PC-3 (cell line): ENCODE data around the gene CAMTA1. TPM values are rescaled to one million over a fixed set of nuclear protein-coding genes. Genes with fewer than 3 reads are reported as not detected.
"Not testable (repeated sequence)": the region's sequence is repeated elsewhere in the genome, so short reads cannot be mapped to it uniquely, and the experiment has no call there.

Source experiments
- ATAC-seq: fragments of 200-7000 bp; cut with Tn5 transposase; 2 replicates; pipeline ENCODE4 v1.9.1; 2020; ENCODE audit warnings: mild to moderate bottlenecking, moderate library complexity
- BruUV-seq: library from RNA; stranded (reverse); fragments of 400-500 nt; replicated peaks from 2 replicates; lab custom pipeline; 2021; lab: Mats Ljungman, UMichigan
- CTCF ChIA-PET: fragments of 300-600 bp; sonication (Branson Sonifier 250); formaldehyde crosslinking; loops from one replicate; lab custom pipeline; 2022; ENCODE audit warnings: antibody characterized with exemption; lab: Charles Lee
- POLR2A ChIA-PET: fragments of 300-600 bp; sonication (Branson Sonifier 250); formaldehyde crosslinking; loops from one replicate; lab custom pipeline; 2022; ENCODE audit warnings: antibody characterized with exemption; ENCODE audit not compliant: unreplicated experiment; lab: Charles Lee
- DNase-seq: peaks from one replicate; pipeline ENCODE4 v3.0.0-alpha.2; 2015
- H2AFZ ChIP-seq: fragments of 300-600 bp; sonication (generic); 2 replicates; pipeline ENCODE4 v1.6.0; 2016; ENCODE audit warnings: antibody characterized with exemption, low read length
- H3F3A ChIP-seq: fragments of 300-600 bp; sonication (generic); one replicate; pipeline ENCODE4 v1.6.0; 2017; ENCODE audit warnings: antibody characterized with exemption, low read length, control low read depth, mild to moderate bottlenecking; ENCODE audit not compliant: unreplicated experiment
- H3K27ac ChIP-seq: fragments of 300-600 bp; sonication (generic); 2 replicates; pipeline ENCODE4 v1.5.1; 2016; ENCODE audit warnings: mild to moderate bottlenecking, low read length
- H3K27me3 ChIP-seq: fragments of 300-600 bp; sonication (generic); 2 replicates; pipeline ENCODE4 v1.6.1; 2016; ENCODE audit warnings: low read length, mixed read lengths
- H3K36me3 ChIP-seq: fragments of 300-600 bp; sonication (generic); 2 replicates; pipeline ENCODE4 v1.6.1; 2016; ENCODE audit warnings: low read depth, mixed run types, low read length, mixed read lengths
- H3K4me1 ChIP-seq: fragments of 300-600 bp; sonication (generic); 2 replicates; pipeline ENCODE4 v1.5.1; 2016; ENCODE audit warnings: low read length; ENCODE audit not compliant: insufficient read depth
- H3K4me2 ChIP-seq: fragments of 300-600 bp; sonication (generic); 2 replicates; pipeline ENCODE4 v1.6.0; 2016; ENCODE audit warnings: low read length
- H3K4me3 ChIP-seq: fragments of 300-600 bp; sonication (generic); 2 replicates; pipeline ENCODE4 v1.5.1; 2016; ENCODE audit warnings: mild to moderate bottlenecking, low read length, mixed read lengths
- H3K79me2 ChIP-seq: fragments of 300-600 bp; sonication (generic); 2 replicates; pipeline ENCODE4 v1.6.1; 2017; ENCODE audit warnings: low read length, mixed read lengths
- H3K9ac ChIP-seq: fragments of 300-600 bp; sonication (generic); 2 replicates; pipeline ENCODE4 v1.6.0; 2016; ENCODE audit warnings: mild to moderate bottlenecking, low read length
- H3K9me2 ChIP-seq: fragments of 300-600 bp; sonication (generic); replicated peaks from 2 replicates; pipeline ENCODE4 v1.6.1; 2016; ENCODE audit warnings: mixed run types, low read length, mixed read lengths
- H3K9me3 ChIP-seq: fragments of 300-600 bp; sonication (generic); 2 replicates; pipeline ENCODE4 v1.6.1; 2016; ENCODE audit warnings: low read length, mixed read lengths
- H4K20me1 ChIP-seq: fragments of 300-600 bp; sonication (generic); 2 replicates; pipeline ENCODE4 v1.6.1; 2016; ENCODE audit warnings: low read length, mixed read lengths
- EZH2 ChIP-seq: fragments of 300-600 bp; sonication (generic); IDR thresholded peaks from one replicate; pipeline ENCODE4 v1.6.1; 2017; ENCODE audit warnings: antibody characterized with exemption, mild to moderate bottlenecking, low read length; ENCODE audit not compliant: unreplicated experiment
- EZH2phosphoT487 ChIP-seq: fragments of 300-600 bp; sonication (generic); IDR thresholded peaks from 2 replicates; pipeline ENCODE4 v1.6.1; 2018; ENCODE audit warnings: mild to moderate bottlenecking, antibody characterized with exemption, low read length, borderline replicate concordance
- intact Hi-C: fragments of 100-400 bp; cut with micrococcal nuclease; formaldehyde crosslinking; loops from 2 replicates; pipeline ENCODE4 v1.9.0; 2023
- total RNA-seq: library from RNA; depleted of rRNA; stranded (reverse); fragments of >200 nt; gene quantifications from 2 replicates; pipeline ENCODE4 v1.2.3, GENCODE V29; 2014
- TF ChIP-seq, protein P1 (sequence below): fragments of 300-600 bp; sonication (generic); conservative IDR thresholded peaks from 2 replicates; pipeline ENCODE4 v1.5.1; 2017; ENCODE audit warnings: antibody characterized with exemption, low read depth, mild to moderate bottlenecking, low read length

CAMTA1 gene
- total RNA-seq, 1 experiment from 2014 or later = 40.8 TPM

DNA sequence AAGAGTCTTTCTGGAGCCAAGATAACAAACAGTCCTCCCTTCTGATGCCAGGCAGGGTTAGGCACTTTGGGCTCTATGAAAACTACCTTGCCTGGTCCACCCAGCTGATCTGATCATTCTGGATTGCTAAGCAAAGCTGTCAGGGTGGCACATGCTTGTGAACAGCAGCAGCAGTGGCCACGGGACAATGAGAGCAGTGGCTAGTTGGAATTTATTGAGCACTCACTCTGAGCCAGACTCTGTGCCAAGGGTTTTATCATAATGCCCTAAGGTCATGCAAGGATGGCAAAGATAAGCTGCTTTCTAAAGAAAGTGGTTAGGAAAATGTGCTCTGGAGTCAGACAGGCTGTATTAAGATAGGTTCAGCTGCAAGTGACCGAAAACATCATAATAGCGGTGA lies 595.5 kb downstream of the CAMTA1 start:
- ChIA-PET POLR2A (interaction anchor here (0.7 kb wide), 1 partner anchor 17 kb away, joined by 5 read pairs; no protein-coding TSS in a partner anchor), CTCF (no interaction called here)
- Histone ChIP-seq H4K20me1 (no peaks in the 10 kb centered on the region), H3K9ac (no peak overlapping the region), H3K27ac (no peak overlapping the region), H3K79me2 (no peaks in the 10 kb centered on the region), H2AFZ (no peak overlapping the region), H3K9me3 (no peaks in the 10 kb centered on the region), H3K4me1 (peaks cover 10% of the 10 kb centered on the region; the same call in 1 of the 2 replicates), H3K27me3 (no peaks in the 10 kb centered on the region), H3K36me3 (no peaks in the 10 kb centered on the region), H3K4me2 (no peak overlapping the region), H3F3A (no peaks in the 10 kb centered on the region), H3K9me2 (no peaks in the 10 kb centered on the region), H3K4me3 (no peak overlapping the region)
- ATAC-seq (no peak), DNase-seq (no peak)
- BruUV-seq = no TSS peak
- TF ChIP-seq EZH2 = no peak
- TF ChIP-seq EZH2phosphoT487 = no peak
- TF ChIP-seq, protein P1, sequence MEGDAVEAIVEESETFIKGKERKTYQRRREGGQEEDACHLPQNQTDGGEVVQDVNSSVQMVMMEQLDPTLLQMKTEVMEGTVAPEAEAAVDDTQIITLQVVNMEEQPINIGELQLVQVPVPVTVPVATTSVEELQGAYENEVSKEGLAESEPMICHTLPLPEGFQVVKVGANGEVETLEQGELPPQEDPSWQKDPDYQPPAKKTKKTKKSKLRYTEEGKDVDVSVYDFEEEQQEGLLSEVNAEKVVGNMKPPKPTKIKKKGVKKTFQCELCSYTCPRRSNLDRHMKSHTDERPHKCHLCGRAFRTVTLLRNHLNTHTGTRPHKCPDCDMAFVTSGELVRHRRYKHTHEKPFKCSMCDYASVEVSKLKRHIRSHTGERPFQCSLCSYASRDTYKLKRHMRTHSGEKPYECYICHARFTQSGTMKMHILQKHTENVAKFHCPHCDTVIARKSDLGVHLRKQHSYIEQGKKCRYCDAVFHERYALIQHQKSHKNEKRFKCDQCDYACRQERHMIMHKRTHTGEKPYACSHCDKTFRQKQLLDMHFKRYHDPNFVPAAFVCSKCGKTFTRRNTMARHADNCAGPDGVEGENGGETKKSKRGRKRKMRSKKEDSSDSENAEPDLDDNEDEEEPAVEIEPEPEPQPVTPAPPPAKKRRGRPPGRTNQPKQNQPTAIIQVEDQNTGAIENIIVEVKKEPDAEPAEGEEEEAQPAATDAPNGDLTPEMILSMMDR = no peak
- intact Hi-C loops = no loop called here

DNA sequence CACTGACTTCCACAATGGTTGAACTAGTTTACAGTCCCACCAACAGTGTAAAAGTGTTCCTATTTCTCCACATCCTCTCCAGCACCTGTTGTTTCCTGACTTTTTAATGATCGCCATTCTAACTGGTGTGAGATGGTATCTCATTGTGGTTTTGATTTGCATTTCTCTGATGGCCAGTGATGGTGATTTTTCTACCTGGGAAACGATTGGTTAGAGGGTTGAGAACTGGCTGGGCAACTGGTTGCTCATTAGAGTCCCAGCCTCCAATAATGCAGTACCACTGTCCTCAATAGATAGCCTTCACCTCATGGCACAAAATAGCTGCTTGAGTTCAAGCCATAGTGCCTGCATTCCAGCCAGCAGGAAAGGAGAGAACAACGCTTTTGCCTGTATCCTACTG lies 596.5 kb downstream of the CAMTA1 start:
- H3K79me2 ChIP-seq, BruUV-seq, ATAC-seq, H3K27me3 ChIP-seq, H3K36me3 ChIP-seq, CTCF ChIA-PET, H3K4me1 ChIP-seq, intact Hi-C loops, H3K4me3 ChIP-seq, POLR2A ChIA-PET, H3K9me2 ChIP-seq, H3K4me2 ChIP-seq, H3K9ac ChIP-seq, H4K20me1 ChIP-seq, H3K9me3 ChIP-seq, DNase-seq, H2AFZ ChIP-seq, H3F3A ChIP-seq, H3K27ac ChIP-seq: not testable (repeated sequence)

DNA sequence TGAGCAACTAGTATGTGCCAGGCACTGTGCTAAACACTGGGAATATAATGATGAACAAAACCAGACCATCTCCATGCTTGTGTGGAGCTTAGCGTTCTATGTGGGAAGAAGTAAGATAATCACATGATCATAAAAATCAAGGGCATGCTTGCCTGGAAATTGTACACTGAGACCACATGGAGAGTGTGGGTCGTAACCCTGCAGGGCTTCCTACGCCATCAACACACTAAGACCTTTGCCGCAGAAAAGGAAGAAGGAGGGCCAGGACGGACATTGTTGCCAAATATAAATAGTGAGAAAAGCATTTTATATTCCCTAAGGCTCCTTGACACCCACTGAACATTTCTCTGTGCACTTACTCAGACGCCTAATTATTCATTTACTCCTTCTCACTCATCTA lies 597.7 kb downstream of the CAMTA1 start:
- Histone ChIP-seq H3K4me2 (no peak overlapping the region), H4K20me1 (no peaks in the 10 kb centered on the region), H3K9me2 (no peaks in the 10 kb centered on the region), H3K27ac (no peak overlapping the region), H3K4me3 (no peak overlapping the region), H3K9ac (no peak overlapping the region), H3K36me3 (no peaks in the 10 kb centered on the region), H3K9me3 (no peaks in the 10 kb centered on the region), H3K27me3 (no peaks in the 10 kb centered on the region), H3K79me2 (no peaks in the 10 kb centered on the region), H3F3A (no peaks in the 10 kb centered on the region), H3K4me1 (peaks cover 18% of the 10 kb centered on the region; the same call in 1 of the 2 replicates), H2AFZ (no peak overlapping the region)
- POLR2A ChIA-PET = no interaction called here
- intact Hi-C loops = no loop called here
- BruUV-seq = no TSS peak
- DNase-seq (no peak), ATAC-seq (no peak)
- CTCF ChIA-PET = no interaction called here
- TF ChIP-seq EZH2 = no peak
- TF ChIP-seq, protein P1 = no peak
- TF ChIP-seq EZH2phosphoT487 = no peak
